Loucy (cell line): ENCODE results near the gene NXPE2.
A peak's percentile ranks its signal among the peaks of the same experiment; 100 is the strongest.

Source experiments
- H2AFZ ChIP-seq: fragments of 200-600 bp; sonication (generic); 2 replicates; pipeline ENCODE4 v1.6.0; 2016; ENCODE audit warnings: antibody characterized with exemption, mild to moderate bottlenecking, low read length, moderate library complexity
- H3F3A ChIP-seq: fragments of 200-600 bp; 2 replicates; pipeline ENCODE4 v1.6.0; 2016; ENCODE audit warnings: antibody characterized with exemption, low read depth, mild to moderate bottlenecking
- H3K27me3 ChIP-seq: fragments of 200-600 bp; sonication (generic); 2 replicates; pipeline ENCODE4 v1.6.1; 2014; ENCODE audit warnings: low read length, mild to moderate bottlenecking; ENCODE audit not compliant: insufficient read depth, poor library complexity, severe bottlenecking
- H3K36me3 ChIP-seq: fragments of 200-600 bp; sonication (generic); 2 replicates; pipeline ENCODE4 v1.6.1; 2016; ENCODE audit warnings: low read length; ENCODE audit not compliant: insufficient read depth
- H3K4me1 ChIP-seq: fragments of 200-600 bp; sonication (generic); 2 replicates; pipeline ENCODE4 v1.5.1; 2014; ENCODE audit warnings: low read length, mild to moderate bottlenecking; ENCODE audit not compliant: insufficient read depth, poor library complexity, severe bottlenecking
- H3K4me2 ChIP-seq: fragments of 200-600 bp; sonication (generic); 2 replicates; pipeline ENCODE4 v1.6.0; 2014; ENCODE audit warnings: antibody characterized with exemption, low read length, low read depth, mild to moderate bottlenecking; ENCODE audit not compliant: poor library complexity, severe bottlenecking
- H3K4me3 ChIP-seq: fragments of 200-600 bp; sonication (generic); 2 replicates; pipeline ENCODE4 v1.5.1; 2014; ENCODE audit warnings: low read length, mild to moderate bottlenecking, mixed read lengths; ENCODE audit not compliant: poor library complexity, severe bottlenecking
- H3K79me2 ChIP-seq: fragments of 200-600 bp; sonication (generic); 2 replicates; pipeline ENCODE4 v1.6.1; 2014; ENCODE audit warnings: low read length; ENCODE audit not compliant: insufficient read depth
- H3K9ac ChIP-seq: fragments of 200-600 bp; sonication (generic); 2 replicates; pipeline ENCODE4 v1.6.0; 2014; ENCODE audit warnings: mild to moderate bottlenecking, low read depth, low read length, moderate library complexity; ENCODE audit not compliant: poor library complexity, severe bottlenecking
- H3K9me2 ChIP-seq: fragments of 200-600 bp; sonication (generic); replicated peaks from 2 replicates; pipeline ENCODE4 v1.6.1; 2016; ENCODE audit warnings: low read depth, low read length, mixed read lengths
- H3K9me3 ChIP-seq: fragments of 200-600 bp; sonication (generic); 2 replicates; pipeline ENCODE4 v1.6.1; 2014; ENCODE audit warnings: mild to moderate bottlenecking, antibody characterized with exemption, low read length, low read depth; ENCODE audit not compliant: insufficient read depth
- H4K20me1 ChIP-seq: fragments of 200-600 bp; sonication (generic); 2 replicates; pipeline ENCODE4 v1.6.0; 2014; ENCODE audit warnings: antibody characterized with exemption, low read length, mild to moderate bottlenecking; ENCODE audit not compliant: insufficient read depth, poor library complexity, severe bottlenecking
- CTCF ChIP-seq: fragments of 200-600 bp; sonication (generic); conservative IDR thresholded peaks from 2 replicates; pipeline ENCODE4 v1.5.1; 2014; ENCODE audit warnings: mild to moderate bottlenecking, antibody characterized with exemption, low read length
- EZH2phosphoT487 ChIP-seq: fragments of 200-600 bp; IDR thresholded peaks from 2 replicates; pipeline ENCODE4 v1.6.1; 2018; ENCODE audit warnings: antibody characterized with exemption, mild to moderate bottlenecking, moderate library complexity, borderline replicate concordance

NXPE2 gene

GRCh38 chr11:114725623-114726022 lies 47.3 kb downstream of the NXPE2 start:
- Histone ChIP-seq H3K9me3 (no peaks in the 10 kb centered on the region), H3K27me3 (no peaks in the 10 kb centered on the region), H3F3A (no peaks in the 10 kb centered on the region), H2AFZ (no peak overlapping the region), H3K4me1 (no peaks in the 10 kb centered on the region), H3K9ac (no peak overlapping the region), H3K4me3 (no peak overlapping the region), H3K4me2 (no peak overlapping the region), H4K20me1 (no peaks in the 10 kb centered on the region), H3K9me2 (no peaks in the 10 kb centered on the region), H3K79me2 (no peaks in the 10 kb centered on the region), H3K36me3 (no peaks in the 10 kb centered on the region)
- no peak for TF ChIP-seq CTCF
- no peak for TF ChIP-seq EZH2phosphoT487

DNA sequence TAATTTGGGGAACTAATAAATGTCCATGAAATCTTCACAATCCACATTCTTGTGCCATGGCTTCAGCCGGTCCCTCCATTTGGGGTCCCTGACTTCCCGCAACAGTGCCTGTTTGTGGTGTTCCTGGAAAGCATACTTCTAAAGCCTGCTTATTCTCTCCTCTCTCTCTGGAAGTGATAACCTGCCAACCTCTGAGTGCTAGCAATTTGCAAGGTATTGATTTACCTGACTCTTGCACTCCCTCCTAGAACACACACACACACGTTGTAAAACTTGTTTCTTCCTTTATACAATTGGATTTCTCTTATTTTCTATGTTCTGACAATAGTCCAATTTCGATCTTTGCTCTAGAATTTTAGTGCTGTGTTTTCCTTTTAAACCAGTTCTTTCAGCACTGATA lies 58.5 kb downstream of the NXPE2 start:
- H3K4me3 ChIP-seq = no peak overlapping the region
- H3F3A ChIP-seq = no peaks in the 10 kb centered on the region
- no peaks in the 10 kb centered on the region for H3K36me3 ChIP-seq
- H3K9me3 ChIP-seq = no peaks in the 10 kb centered on the region
- no peaks in the 10 kb centered on the region for H3K79me2 ChIP-seq
- H3K9ac ChIP-seq = no peak overlapping the region
- H2AFZ ChIP-seq = no peak overlapping the region
- H4K20me1 ChIP-seq = no peaks in the 10 kb centered on the region
- H3K4me1 ChIP-seq = no peaks in the 10 kb centered on the region
- H3K9me2 ChIP-seq = no peaks in the 10 kb centered on the region
- no peak for TF ChIP-seq EZH2phosphoT487
- TF ChIP-seq CTCF = no peak
- H3K27me3 ChIP-seq = no peaks in the 10 kb centered on the region
- no peak overlapping the region for H3K4me2 ChIP-seq

- H3K9me3 ChIP-seq = no peaks in the 10 kb centered on the region
- H3K4me2 ChIP-seq = no peak overlapping the region
- no peaks in the 10 kb centered on the region for H4K20me1 ChIP-seq
- H3K9me2 ChIP-seq = no peaks in the 10 kb centered on the region
- no peaks in the 10 kb centered on the region for H3K36me3 ChIP-seq
- no peak overlapping the region for H3K4me3 ChIP-seq
- TF ChIP-seq EZH2phosphoT487 (no peak), CTCF (peak; percentile 82)
- no peak overlapping the region for H2AFZ ChIP-seq
- H3K9ac ChIP-seq = no peak overlapping the region
- no peaks in the 10 kb centered on the region for H3K27me3 ChIP-seq
- no peaks in the 10 kb centered on the region for H3F3A ChIP-seq
- H3K79me2 ChIP-seq = no peaks in the 10 kb centered on the region
- no peaks in the 10 kb centered on the region for H3K4me1 ChIP-seq
Measured at GRCh38 chr11:114738954-114739353, 60.6 kb downstream of the NXPE2 start.
